ENCODE measurements around the gene SORD.
"Not testable (repeated sequence)": the region's sequence is repeated elsewhere in the genome, so short reads cannot be mapped to it uniquely, and the experiment has no call there.

The SORD gene

GRCh38 chr15:45093622-45094357 lies 70.8 kb downstream of the SORD start:
- DNase-seq (ENCODE audit: low read depth in 1 of 2, low spot score in 1 of 2), result no peak

DNA sequence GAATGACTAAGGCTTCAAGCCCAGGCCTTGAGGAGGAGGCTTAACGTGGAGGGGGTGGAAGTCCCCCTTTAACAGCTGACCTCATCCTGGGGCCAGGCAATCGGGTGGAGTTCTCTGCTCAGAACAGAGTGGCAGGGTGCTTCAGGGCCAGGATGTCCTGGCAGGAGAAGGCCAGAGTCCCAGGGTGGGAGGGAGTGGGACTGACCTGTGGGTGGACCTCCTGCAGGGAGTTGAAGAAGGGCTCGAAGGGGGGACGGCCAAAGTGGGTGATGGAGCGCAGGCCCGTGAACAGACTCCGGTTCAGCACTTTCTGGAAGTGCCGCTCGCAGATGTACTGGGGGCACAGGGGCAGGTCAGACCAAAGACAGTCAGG lies 71.3 kb downstream of the SORD start:
- DNase-seq (ENCODE audit: low read depth in 1 of 2, low spot score in 1 of 2), result no peak

GRCh38 chr15:45095661-45096060 lies 72.7 kb downstream of the SORD start:
- no peak for DNase-seq (ENCODE audit: low read depth in 1 of 2, low spot score in 1 of 2)

GRCh38 chr15:45097466-45097865 lies 74.5 kb downstream of the SORD start:
- no peak for DNase-seq (ENCODE audit: low read depth in 1 of 2, low spot score in 1 of 2)

- DNase-seq (ENCODE audit: low read depth in 1 of 2, low spot score in 1 of 2), result no peak
Observed at GRCh38 chr15:45099549-45100165, 76.7 kb downstream of the SORD start.

GRCh38 chr15:45100884-45101625 lies 78.1 kb downstream of the SORD start:
- no peak for DNase-seq (ENCODE audit: low read depth in 1 of 2, low spot score in 1 of 2)

- no peak for DNase-seq (ENCODE audit: low read depth in 1 of 2, low spot score in 1 of 2)
Observed at GRCh38 chr15:45101749-45102148, 78.8 kb downstream of the SORD start.

DNA sequence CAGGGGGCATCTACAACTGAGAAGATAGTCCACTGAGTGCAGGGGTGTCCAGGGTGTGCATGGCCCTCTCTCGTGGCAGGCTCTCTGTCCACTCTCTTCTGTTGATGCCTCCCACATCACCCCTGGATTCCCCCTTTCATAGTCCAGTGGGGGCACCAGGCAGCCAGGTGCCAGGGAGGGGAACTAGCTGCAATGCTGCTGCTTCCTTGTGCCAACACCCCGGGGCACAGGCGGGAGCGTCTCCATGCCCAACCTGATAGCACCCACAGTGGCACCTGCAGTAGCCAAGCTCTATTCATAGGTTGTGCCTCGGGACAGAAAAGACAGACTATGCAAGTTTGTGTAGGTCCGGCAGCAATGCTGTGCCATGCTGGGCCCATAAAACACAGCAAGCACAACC lies 79.2 kb downstream of the SORD start:
- no peak for DNase-seq (ENCODE audit: low read depth in 1 of 2, low spot score in 1 of 2)

DNA sequence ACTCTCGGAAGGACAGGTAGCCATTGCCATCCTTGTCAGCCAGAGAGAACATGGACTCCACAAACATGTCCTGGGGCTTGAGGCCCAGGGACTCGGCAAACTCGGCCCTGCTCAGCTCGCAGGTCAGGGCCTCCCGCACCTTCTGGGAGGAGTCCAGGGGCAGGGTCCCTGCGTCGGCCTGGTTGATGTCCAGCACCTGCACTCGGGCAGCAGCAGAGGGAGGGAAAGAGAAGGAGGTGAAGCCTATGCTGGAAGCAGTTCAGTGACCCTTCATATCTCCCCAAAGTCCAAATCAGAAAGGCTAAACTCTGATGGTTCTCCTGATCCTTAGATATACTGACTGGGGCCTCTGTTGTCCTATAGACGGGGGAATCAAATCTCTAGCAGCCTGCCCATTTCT lies 81.2 kb downstream of the SORD start:
- DNase-seq (ENCODE audit: low read depth in 1 of 2, low spot score in 1 of 2), result not testable (repeated sequence)

- no peak for DNase-seq (ENCODE audit: low read depth in 1 of 2, low spot score in 1 of 2)
Observed at GRCh38 chr15:45105586-45105985, 82.6 kb downstream of the SORD start.

GRCh38 chr15:45106002-45106790 lies 83.2 kb downstream of the SORD start:
- no peak for DNase-seq (ENCODE audit: low read depth in 1 of 2, low spot score in 1 of 2)

DNA sequence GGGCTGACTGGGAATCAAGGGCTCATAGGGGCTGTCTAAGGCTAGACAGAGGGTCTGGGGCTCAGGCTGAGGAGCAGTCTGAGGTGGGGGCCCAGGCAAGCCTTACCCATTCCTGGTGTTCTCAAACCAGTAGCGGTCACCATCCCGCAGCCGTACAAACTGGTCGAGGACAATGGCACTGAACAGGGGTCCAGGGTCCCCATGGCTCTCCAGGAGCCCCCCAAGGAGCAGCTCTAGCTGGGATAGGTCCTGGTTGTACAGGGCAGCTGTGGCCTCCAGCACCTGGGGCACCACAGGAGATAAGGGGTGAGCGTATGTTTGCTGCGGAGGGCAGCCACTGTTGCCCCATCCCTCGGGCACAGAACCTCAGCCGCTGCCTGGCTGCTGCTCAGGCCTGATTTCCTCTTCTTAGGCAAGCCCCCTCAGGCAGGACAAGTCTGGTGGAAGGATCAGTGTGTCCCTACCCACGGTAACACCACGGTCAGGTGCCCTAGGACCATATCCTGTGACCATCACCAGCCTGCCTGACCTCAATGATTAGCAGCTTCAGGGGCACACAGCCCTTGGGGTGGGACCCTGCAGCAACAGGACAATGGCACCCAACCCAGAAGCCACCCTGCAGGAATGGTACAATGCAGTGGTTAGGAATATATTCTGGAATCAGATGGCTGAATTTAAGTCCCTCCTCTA lies 85.1 kb downstream of the SORD start:
- no peak for DNase-seq (ENCODE audit: low read depth in 1 of 2, low spot score in 1 of 2)

DNA sequence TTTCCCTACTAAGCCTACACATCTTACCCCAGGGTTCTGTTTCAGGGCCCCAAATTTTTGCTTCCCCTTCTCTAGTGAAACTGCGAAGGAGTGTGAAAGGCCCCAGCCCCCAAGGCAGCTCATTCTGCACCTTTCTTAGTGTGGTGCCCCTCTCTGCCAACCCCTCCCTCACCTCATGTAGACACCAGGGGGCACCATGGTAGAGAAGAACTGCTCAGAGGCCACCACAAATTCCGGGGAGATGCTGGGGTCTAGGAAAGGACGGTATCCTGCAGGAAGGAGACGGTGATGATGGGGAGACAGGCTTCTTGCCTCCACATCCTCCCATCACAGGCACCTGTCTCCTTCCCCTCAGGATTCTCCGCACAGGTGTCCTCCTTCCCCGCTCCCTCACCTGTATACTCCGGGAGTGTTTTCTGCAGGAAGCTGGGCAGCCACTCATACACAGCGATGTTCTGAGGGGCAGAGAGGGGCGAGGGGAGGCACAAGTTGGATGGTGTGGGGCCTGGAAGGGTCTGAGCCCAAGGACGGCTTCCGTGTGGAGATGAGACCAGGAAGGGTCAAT lies 87.3 kb downstream of the SORD start:
- DNase-seq (ENCODE audit: low read depth in 1 of 2, low spot score in 1 of 2), result no peak

DNA sequence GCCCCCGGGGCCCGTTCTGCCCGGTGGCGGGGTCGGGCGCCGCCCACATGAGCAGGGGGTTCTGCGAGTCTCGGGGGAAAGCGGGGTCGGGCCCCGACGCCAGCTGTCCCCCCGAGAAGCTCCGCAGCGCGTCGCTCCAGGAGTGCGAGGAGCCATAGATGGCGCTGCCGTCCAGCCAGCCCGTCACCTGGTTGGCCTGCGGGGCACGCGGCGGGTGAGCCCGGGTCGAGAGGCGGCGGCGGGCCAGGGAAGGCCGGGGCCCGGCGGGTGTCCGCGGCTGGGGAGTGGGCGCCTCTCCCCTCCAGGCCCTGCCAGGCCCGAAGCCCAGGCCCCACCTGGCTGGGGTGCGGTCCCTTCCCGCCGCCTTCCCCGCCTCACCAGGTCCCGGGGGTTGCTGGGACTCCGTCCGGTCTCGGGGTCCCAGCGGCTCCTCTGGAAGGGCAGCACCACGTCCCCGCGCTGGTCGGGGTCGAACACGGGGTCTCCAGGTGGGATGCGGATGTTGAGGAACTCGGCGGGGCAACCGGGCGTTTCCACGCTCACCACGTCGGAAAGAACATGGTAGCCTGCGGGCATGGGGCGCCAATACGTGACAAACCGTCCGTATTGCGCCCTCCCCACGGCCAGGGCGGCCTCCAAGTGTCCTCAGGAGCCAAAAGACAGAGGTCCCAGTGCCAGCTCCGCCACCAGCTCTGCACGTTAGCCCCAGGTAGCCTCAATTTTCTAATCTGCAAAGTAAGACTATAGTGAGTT lies 88.6 kb downstream of the SORD start:
- DNase-seq (ENCODE audit: low read depth in 1 of 2, low spot score in 1 of 2), result no peak

GRCh38 chr15:45112143-45112590 lies 89.2 kb downstream of the SORD start:
- DNase-seq (ENCODE audit: low read depth in 1 of 2, low spot score in 1 of 2), result no peak

- DNase-seq (ENCODE audit: low read depth in 1 of 2, low spot score in 1 of 2), result no peak
Observed at GRCh38 chr15:45112591-45113379, 89.8 kb downstream of the SORD start.

DNA sequence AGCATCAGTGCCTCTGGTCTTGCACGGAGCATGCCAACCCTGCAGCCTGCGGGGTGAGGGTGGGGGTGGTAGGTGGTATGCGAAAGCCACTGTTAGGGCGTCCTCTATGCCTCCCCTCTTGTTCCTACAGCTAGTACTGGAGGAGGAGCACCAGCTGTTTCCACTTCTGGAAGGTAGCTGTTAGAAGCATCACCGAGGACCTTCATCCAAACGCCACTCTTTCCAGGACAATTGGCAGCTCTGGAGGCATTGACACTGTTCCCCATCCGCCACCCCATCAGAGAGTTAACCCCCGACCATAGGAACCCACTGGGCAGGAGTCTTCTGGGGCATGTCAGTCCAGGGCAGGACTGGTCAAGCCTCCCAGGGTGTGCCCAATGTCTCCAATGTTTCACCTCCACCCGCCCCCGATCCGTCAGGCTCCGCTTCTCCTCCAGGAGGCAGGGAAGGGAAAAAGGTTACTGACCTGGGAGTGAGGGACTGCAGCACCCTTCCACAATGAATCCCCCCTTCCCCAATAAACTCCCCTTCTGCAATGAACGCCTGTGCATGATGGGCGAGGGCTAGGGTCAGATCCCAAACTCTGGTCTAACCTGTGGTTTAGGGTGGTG lies 90.5 kb downstream of the SORD start:
- DNase-seq (ENCODE audit: low read depth in 1 of 2, low spot score in 1 of 2), result no peak

GRCh38 chr15:45114076-45114750 lies 91.2 kb downstream of the SORD start, which contains the start of the genes DUOX2 and DUOXA2:
DUOX2 (minus strand) TSS chr15:45114172; CDS start chr15:45113411, 761 bp downstream.
DUOXA2 (plus strand) TSS chr15:45114326; CDS start chr15:45114606, 280 bp downstream.
- DNase-seq (ENCODE audit: low read depth in 1 of 2, low spot score in 1 of 2), result no peak
